ENCODE data around the gene CNDP2. TPM values are rescaled to one million over a fixed set of nuclear protein-coding genes. Genes with fewer than 3 reads are reported as not detected.

Gene CNDP2
- total RNA-seq, 1 donor, result 38.4 TPM

DNA sequence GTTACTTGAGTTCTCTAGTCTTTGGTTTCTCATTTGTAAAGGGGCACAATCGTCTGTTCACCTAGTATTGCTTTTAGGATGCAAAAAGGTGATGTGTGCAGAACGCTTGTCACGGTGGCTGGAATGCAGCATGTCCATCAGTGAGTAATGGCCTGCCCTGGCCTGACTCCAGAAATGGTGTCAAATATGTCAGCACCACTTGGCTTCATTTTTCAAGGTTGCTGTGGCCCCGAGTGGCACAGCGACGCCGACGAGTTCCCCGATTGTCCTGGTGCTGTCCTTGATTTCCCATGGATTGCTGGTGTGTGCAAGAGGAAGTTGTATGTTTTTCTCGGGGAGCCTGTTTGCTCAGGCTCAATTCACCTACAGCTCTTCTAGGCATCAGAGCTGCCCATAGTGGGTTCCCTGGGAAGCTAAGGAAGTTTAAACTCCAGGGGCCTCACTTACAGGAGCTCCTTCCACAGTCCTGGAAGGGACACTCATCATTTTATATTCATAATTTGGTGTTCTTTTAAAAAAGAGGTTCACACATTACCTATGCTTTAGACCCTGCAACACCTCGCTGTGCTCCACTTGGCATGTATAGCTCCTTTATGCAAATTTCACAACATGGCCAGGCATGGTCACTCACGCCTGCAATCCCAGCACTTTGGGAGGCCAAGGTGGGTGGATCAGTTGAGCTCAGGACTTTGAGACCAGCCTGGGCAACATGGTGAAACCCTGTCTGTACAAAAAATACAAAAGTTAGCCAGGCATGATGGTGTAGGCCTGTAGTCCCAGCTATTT, 75.9 kb downstream of the CNDP2 start:
- no peak overlapping the region for H3K4me3 ChIP-seq (ENCODE audit: low read depth, low read length)
- no peak for DNase-seq (ENCODE audit: low read depth)
- TF ChIP-seq, protein P1, sequence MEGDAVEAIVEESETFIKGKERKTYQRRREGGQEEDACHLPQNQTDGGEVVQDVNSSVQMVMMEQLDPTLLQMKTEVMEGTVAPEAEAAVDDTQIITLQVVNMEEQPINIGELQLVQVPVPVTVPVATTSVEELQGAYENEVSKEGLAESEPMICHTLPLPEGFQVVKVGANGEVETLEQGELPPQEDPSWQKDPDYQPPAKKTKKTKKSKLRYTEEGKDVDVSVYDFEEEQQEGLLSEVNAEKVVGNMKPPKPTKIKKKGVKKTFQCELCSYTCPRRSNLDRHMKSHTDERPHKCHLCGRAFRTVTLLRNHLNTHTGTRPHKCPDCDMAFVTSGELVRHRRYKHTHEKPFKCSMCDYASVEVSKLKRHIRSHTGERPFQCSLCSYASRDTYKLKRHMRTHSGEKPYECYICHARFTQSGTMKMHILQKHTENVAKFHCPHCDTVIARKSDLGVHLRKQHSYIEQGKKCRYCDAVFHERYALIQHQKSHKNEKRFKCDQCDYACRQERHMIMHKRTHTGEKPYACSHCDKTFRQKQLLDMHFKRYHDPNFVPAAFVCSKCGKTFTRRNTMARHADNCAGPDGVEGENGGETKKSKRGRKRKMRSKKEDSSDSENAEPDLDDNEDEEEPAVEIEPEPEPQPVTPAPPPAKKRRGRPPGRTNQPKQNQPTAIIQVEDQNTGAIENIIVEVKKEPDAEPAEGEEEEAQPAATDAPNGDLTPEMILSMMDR (IDR thresholded peaks at IDR 0.05; ENCODE audit: insufficient read depth, low read depth, low read length), result no peak

DNA sequence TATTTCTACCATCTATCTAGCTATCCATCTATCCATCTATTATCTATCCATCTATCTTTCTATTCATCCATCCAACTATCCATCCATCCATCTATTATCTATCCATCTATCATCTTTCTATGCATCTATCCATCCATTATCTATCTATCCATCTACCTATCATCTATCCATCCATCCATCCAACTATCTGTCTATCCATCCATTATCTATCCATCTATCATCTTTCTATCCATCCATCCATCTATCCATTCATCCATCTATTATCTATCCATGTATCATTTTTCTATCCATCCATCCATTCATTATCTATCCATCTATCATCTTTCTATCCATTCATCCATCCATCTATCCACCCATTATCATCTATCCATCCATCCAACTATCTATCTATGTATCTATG, 76.9 kb downstream of the CNDP2 start:
- DNase-seq (ENCODE audit: low read depth), result no peak
- TF ChIP-seq, protein P1 (IDR thresholded peaks at IDR 0.05; ENCODE audit: insufficient read depth, low read depth, low read length), result no peak
- no peak overlapping the region for H3K4me3 ChIP-seq (ENCODE audit: low read depth, low read length)

Other genes starting within 250 kb of the CNDP2 start
- gene CYB5A, start 204.4 kb upstream of the CNDP2 start, total RNA-seq, result 35.4 and 114 TPM in 2 replicates
- gene C18orf63, start 180.5 kb upstream of the CNDP2 start, total RNA-seq, result not detected in 2 replicates
- not detected in 2 replicates for gene DIPK1C, start 39.1 kb upstream of the CNDP2 start, total RNA-seq
- gene CNDP1, start 38.1 kb downstream of the CNDP2 start, total RNA-seq, result not detected in 2 replicates
- 16.4 and 22.0 TPM in 2 replicates for gene ZNF407, start 101.5 kb downstream of the CNDP2 start, total RNA-seq